Measurements from ENCODE around the gene TNFRSF19.

TNFRSF19 gene

GRCh38 chr13:23586336-23586735, 16.1 kb downstream of the TNFRSF19 start:
- no peak overlapping the region for H3K27ac ChIP-seq (replicated peaks)
- no peaks in the 10 kb centered on the region for H3K27me3 ChIP-seq (ENCODE audit: insufficient read depth, poor library complexity, severe bottlenecking)
- H3K4me3 ChIP-seq (replicated peaks; ENCODE audit: insufficient read depth, low read length), result no peak overlapping the region
- DNase-seq (ENCODE audit: low read depth in 1 of 2, low spot score in 1 of 2), result no peak
- TF ChIP-seq POLR2AphosphoS5 (IDR thresholded peaks at IDR 0.05; ENCODE audit: low read depth) (no peak), GABPA (IDR thresholded peaks at IDR 0.05; ENCODE audit: low read depth) (no peak), SPI1 (IDR thresholded peaks at IDR 0.05; ENCODE audit: borderline replicate concordance, low read depth) (no peak), CTCF (IDR thresholded peaks at IDR 0.05; ENCODE audit: insufficient read depth, low read length) (no peak), REST (IDR thresholded peaks at IDR 0.05; ENCODE audit: insufficient replicate concordance, low read depth) (no peak)

DNA sequence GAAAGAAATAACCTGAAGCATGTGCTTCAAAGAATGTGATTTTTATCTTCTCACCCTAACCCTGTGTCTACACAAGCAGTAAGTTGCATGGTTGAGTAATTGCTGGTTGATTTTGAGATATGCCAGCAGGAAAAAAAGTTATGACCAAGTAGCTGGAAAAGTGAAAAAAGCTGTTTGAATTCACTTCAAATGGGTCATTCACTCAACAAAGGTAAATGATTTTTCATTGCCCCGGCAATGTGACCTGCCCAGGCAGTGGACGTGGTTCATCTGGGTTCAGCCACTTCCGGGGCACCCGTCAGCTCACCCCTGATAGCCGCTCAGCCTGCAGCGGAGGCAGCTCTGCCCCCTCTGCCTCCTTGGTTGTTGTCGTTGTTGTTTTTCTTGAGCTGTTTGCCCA, 18.5 kb downstream of the TNFRSF19 start:
- TF ChIP-seq SPI1 (IDR thresholded peaks at IDR 0.05; ENCODE audit: borderline replicate concordance, low read depth), result no peak
- TF ChIP-seq CTCF (IDR thresholded peaks at IDR 0.05; ENCODE audit: insufficient read depth, low read length), result no peak
- no peak for TF ChIP-seq REST (IDR thresholded peaks at IDR 0.05; ENCODE audit: insufficient replicate concordance, low read depth)
- TF ChIP-seq POLR2AphosphoS5 (IDR thresholded peaks at IDR 0.05; ENCODE audit: low read depth), result no peak
- no peak for TF ChIP-seq GABPA (IDR thresholded peaks at IDR 0.05; ENCODE audit: low read depth)
- H3K27ac ChIP-seq (replicated peaks), result no peak overlapping the region
- DNase-seq (ENCODE audit: low read depth in 1 of 2, low spot score in 1 of 2), result no peak
- no peak overlapping the region for H3K4me3 ChIP-seq (replicated peaks; ENCODE audit: insufficient read depth, low read length)
- no peaks in the 10 kb centered on the region for H3K27me3 ChIP-seq (ENCODE audit: insufficient read depth, poor library complexity, severe bottlenecking)

GRCh38 chr13:23592596-23592995, 22.4 kb downstream of the TNFRSF19 start:
- DNase-seq (ENCODE audit: low read depth in 1 of 2, low spot score in 1 of 2), result no peak
- TF ChIP-seq REST (IDR thresholded peaks at IDR 0.05; ENCODE audit: insufficient replicate concordance, low read depth) (no peak), POLR2AphosphoS5 (IDR thresholded peaks at IDR 0.05; ENCODE audit: low read depth) (no peak), SPI1 (IDR thresholded peaks at IDR 0.05; ENCODE audit: borderline replicate concordance, low read depth) (no peak), CTCF (IDR thresholded peaks at IDR 0.05; ENCODE audit: insufficient read depth, low read length) (no peak), GABPA (IDR thresholded peaks at IDR 0.05; ENCODE audit: low read depth) (no peak)
- H3K27me3 ChIP-seq (ENCODE audit: insufficient read depth, poor library complexity, severe bottlenecking), result no peaks in the 10 kb centered on the region
- H3K27ac ChIP-seq (replicated peaks), result no peak overlapping the region
- no peak overlapping the region for H3K4me3 ChIP-seq (replicated peaks; ENCODE audit: insufficient read depth, low read length)
